Stimulated activated CD8-positive, alpha-beta memory T cell treated with anti-CD3 and anti-CD28 coated beads, Interleukin-15, amount 100 ng/mL, for 1 hour (primary cell): ENCODE data around the gene PRPSAP2.
"Not testable (repeated sequence)": the region's sequence is repeated elsewhere in the genome, so short reads cannot be mapped to it uniquely, and the experiment has no call there.

ENCODE experiments used
- DNase-seq: peaks from one replicate; pipeline ENCODE4 v3.0.0-alpha.2; 2020; ENCODE audit warnings: low read depth

PRPSAP2 gene

GRCh38 chr17:18944646-18945045, 86.7 kb downstream of the PRPSAP2 start:
- DNase-seq = no peak

GRCh38 chr17:18946536-18946935, 88.6 kb downstream of the PRPSAP2 start:
- DNase-seq = no peak

DNA sequence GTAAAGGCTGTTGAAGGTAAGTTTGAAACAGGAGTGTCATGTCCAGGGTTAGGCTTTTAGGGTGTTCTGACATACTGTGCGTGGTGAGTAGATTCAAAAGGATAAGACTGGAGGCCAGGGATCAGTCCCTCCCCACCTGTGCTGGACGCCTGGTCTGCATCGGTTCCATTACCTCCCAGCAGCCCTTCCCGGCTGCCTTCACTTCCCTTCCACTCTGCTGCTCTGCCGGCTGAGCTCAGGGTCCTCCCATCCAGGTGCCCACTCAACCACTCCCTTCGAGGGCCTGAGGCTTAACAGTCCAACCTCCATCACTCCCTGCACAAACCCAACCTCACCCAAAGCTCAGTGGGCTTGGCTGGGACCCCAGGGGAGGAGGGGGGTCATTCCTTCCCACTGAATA, 89.9 kb downstream of the PRPSAP2 start:
- DNase-seq = no peak

- DNase-seq = no peak
These were observed 90.6 kb downstream of the PRPSAP2 start for GRCh38 chr17:18948476-18949006.

- no peak for DNase-seq
These were observed 91.6 kb downstream of the PRPSAP2 start for GRCh38 chr17:18949566-18949965.

GRCh38 chr17:18950346-18950745, 92.4 kb downstream of the PRPSAP2 start:
- DNase-seq = no peak

DNA sequence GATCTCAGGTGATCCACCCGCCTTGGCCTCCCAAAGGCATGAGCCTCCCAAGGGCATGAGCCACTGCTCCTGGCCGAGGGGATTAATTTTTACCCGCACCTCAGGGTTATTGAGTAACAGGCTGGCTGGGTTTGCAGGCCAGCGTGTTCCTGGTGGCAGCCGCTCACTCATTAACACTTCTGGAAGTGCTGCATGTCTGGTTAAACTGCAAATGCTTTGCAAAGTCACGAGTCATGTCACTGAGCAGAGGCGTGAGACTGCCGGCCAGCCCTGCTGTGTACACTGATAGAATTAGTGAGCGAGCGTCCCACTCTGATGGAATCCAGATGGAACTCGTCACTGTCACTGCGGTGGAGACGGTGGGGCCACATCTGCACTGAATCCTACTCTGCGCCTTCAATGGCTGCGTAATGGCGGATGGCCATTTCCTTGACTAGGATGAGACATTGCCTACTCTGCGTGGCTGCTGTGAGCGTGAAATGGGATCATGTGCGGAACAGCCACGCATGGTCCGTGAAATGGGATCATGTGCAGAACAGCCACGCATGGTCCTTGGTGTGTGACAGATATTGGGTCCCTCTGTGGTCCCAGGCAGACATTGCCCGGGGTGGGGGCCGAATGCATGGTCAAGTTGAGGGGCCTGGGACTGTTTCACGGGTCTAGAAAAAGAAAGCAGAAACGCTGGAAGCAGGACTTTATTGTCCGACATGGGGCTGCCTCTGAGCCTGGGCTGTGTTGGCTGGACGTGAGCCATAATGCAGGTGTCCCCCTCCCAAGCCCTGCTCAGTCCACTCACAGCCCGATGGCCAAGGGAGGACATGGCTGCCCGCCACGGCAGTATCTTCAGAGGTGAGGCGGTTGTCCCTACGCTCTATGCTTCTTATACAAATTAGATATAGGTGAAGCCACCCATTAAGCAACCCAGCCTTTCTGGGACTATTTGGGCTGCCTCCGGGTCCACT, 93.3 kb downstream of the PRPSAP2 start:
- DNase-seq = no peak

DNA sequence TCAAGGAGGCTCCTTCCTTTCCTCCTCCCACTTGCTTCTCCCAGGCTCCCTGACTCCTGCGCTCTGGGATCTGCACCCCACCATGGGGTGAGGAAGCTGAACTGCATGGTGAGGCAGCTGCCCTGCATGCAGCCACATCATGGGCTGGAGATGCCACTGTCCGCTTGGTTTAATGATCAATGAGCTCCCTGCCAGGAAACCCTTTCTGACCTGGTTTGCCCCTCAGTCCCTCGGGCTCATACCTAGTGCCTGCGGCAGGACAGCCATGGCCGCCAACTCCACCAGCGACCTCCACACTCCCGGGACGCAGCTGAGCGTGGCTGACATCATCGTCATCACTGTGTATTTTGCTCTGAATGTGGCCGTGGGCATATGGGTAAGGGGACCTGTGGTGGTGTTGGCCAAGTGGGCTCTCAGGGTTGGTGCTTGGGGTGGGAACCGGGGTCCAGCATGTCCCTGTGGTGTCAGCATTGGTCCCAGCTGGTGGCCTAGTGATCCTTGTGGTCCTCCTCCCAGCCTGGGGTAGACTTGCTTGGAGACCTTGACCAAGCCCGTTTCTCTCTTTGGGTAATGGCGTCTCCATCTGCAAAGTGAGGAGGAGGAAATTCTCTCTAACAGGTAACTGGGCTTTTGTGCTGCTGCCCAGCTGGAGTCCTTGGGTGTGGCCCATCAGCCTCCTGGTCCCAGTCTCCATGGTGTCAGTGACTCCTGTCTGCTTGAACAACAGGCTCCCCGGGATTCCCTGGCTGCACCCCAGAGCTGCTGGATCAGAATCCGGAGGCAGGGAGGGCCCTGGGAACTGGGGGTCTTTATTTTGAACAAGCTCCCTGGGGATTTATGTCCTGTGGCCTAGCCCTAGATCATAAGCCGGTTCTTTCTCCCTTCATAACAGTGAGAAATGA, 94.3 kb downstream of the PRPSAP2 start, which contains the start of gene SLC5A10:
TSS of gene SLC5A10 (plus strand) at position 225 of the 902 bp plus-strand sequence. CDS start at position 266, 41 bp downstream.
- no peak for DNase-seq

DNA sequence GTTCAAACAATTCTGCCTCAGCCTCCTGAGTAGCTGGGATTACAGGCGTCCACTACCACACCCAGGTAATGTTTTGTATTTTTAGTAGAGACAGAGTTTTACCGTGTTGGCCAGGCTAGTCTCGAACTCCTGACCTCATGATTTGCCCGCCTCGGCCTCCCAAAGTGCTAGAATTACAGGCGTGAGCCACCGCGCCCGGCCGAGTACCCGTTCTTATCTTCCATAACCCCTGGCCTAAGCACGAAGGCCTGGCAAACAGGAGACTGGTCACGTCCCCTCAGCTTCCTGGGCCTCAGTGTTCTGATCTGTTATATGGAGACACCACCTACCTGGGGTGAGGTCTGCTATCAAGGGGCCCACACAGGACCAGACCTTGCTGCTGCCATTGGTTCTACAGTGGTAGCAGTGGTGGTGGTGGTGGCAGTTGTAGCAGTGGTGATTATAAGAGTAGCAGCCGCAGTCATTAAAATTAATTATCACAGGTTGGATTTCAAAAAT, 95.3 kb downstream of the PRPSAP2 start:
- DNase-seq = no peak

DNA sequence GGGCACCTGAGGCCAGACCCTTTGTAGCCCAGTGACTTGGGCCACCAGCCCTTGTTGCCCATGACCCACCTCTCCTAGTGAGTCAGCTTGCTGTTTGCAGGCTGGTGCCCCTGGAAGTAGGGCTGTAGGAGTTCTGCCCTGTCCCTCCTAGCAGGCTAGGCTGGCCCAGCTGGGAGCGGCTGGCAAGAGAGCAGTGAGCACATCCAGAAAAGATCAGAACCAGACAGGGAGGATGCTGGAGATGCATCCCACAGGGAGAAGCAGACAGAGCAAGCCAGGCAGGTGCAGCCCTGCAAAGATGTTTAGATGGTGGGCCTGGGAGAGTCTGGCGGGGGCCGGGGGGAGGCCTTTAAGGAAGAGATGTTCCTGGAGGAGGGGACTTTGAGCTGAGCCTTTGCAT, 96.4 kb downstream of the PRPSAP2 start:
- DNase-seq = no peak

DNA sequence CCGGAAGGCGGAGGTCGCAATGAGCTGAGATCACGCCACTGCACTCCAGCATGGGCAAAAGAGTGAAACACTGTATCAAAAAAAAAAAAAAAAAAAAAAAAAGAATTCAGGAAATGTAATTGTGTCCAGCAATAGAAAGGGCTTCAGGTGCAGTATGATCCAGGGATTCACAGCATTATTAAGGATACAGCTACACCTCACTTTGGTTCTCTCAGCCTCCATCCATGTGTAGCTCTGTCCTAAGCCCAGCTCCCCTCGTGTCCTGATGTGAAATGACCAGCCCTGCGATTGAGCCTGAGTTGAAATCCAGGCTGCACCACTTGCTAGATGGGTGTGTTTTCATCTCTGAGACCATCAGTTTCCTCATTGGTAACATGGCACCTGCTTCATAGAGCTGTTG, 97.1 kb downstream of the PRPSAP2 start:
- no peak for DNase-seq

DNA sequence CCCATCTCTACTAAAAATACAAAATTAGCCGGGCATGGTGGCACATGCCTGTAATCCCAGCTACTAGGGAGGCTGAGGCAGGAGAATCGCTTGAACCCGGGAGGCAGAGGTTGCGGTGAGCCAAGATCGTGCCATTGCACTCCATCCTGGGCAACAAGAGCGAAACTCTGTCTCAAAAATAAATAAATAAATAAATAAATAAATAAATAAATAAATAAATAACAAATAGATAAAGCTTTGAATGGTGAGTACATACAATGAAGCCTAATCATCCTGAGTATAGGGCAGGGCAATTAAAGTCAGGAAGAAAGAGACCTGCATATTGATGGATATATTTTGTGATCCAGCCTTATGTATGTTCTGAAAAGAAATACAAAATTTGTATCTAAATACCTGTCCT, 98.1 kb downstream of the PRPSAP2 start:
- DNase-seq = not testable (repeated sequence)

DNA sequence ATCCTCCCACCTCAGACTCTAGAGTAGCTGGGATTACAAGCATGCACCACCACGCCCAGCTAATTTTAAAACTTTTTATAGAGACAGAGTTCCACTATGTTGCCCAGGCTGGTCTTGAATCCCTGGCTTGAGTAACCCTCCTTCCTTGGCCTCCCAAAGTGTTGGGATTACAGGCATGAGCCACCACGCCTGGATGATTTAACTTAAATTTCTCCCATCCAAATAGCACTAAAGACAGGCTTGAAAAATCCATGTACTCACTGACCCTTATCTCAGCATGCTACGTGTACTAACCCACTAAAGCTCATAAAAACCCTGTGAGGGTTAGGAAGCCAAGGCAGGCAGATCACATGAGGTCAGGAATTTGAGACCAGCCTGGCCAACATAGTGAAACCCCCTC, 98.7 kb downstream of the PRPSAP2 start:
- DNase-seq = no peak

DNA sequence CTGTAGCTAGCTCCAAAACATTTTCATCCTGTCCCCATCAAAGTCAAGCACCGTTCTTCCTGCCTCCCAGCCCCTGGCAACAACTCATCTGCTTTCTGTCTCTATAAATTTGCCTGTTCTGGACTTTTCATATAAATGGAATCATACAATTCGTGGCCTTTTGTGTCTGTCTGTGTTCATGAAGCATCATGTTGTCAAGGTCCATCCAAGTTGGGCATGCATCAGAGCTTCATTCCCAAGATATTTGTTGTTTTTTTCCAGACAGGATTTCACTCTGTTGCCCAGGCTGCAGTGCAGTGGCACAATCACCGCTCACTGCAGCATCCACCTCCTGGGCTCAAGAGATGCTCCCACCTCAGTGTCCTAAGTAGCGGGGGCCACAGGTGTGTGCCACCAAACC, 99.9 kb downstream of the PRPSAP2 start:
- DNase-seq = no peak

DNA sequence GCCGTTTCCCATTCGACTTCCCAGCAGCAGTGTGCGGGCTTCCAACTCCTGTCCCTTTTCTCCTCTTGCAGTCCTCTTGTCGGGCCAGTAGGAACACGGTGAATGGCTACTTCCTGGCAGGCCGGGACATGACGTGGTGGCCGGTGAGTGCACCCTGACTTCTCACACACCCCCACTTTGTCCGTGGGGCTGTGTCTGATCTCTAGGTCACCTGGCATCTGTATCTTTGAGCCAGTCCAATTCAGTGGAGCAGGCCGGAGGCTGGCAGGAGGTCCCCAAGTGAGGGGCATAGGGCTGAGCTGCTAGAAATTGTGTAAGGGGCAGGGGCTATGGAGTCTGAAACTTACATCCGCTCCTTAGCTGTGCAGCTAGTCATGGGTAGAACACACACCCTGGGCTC, 100.7 kb downstream of the PRPSAP2 start:
- no peak for DNase-seq

DNA sequence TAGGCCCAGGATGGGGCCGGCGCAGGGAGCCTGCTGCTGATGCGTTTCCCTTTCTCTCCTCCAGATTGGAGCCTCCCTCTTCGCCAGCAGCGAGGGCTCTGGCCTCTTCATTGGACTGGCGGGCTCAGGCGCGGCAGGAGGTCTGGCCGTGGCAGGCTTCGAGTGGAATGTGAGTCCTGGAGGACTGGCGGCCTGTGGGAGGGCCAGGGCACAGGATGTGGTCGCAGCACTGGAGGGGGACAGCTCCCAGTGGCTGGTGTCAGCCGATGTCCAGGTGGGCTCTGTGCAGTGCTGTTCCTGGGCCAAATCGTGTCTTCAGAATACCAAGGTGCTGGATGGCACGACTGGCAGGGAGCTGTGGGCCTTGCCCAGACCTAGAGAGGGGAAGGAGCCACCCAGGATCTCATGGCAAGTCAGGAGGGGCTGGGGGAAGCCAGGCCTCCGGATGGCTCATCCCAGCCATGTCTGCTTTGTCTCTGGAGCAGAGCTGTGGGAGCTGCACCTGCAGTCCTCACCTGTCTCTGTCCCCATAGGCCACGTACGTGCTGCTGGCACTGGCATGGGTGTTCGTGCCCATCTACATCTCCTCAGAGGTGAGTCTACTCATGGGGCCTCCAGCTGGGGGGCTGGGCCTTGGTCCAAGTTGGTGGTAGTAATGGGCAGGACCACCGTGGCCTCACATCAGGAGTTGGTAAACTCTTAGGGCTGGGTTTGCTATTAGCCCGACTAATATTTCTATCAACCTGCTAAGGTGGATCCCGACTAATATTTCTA, 101.3 kb downstream of the PRPSAP2 start:
- DNase-seq = no peak

GRCh38 chr17:18959845-18960240, 101.9 kb downstream of the PRPSAP2 start:
- no peak for DNase-seq

DNA sequence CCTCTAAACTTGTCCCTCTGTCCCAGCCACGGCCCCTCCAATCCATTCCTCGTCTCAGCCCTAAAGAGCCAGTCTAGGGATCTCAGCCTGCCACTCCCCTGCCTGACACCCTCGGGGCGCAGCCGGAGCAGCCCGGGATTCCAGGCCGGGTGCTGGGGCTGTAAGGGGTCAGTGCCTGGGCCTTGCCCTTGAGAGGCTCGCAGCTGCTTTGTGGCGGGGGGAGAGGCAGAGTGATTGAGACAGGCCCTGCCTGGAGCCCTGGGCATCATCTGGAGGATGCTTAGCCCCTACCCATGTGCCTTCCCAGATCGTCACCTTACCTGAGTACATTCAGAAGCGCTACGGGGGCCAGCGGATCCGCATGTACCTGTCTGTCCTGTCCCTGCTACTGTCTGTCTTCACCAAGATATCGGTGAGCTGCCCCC, 102.3 kb downstream of the PRPSAP2 start:
- DNase-seq = no peak

DNA sequence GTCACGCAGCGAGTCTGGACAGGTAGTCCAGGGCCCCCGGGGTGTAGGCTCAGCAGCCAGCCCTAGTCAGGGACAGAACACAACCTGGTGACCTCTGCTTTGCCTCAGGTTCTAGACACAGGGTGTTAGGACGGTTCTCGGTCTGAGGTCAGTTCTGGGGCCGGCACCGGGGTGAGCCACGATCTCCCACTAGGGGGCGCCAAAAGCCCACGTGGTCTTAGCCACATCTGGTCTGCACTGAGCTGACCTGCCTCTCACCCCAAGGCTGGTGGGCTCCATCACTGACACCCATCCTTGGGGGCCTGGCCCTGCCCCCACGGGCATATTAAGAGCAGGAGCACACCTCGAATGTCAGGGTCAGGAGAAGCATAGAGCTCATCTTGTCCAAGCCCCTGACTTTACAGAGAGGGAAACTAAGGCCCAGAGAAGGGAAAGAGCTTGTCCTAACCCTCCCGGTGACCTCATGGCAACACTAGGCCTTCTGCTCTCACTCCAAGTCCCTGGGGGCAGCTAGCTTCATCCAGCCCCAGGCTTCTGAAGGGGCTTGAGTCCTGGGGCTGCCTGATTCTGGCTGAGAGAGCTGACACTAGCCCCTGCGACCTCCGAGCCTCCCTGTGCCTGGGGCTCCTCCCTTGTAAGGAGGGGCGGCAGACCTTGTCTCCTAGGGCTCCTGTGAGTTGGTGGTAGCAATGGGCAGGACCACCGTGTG, 103.0 kb downstream of the PRPSAP2 start:
- peak; percentile 66 for DNase-seq

DNA sequence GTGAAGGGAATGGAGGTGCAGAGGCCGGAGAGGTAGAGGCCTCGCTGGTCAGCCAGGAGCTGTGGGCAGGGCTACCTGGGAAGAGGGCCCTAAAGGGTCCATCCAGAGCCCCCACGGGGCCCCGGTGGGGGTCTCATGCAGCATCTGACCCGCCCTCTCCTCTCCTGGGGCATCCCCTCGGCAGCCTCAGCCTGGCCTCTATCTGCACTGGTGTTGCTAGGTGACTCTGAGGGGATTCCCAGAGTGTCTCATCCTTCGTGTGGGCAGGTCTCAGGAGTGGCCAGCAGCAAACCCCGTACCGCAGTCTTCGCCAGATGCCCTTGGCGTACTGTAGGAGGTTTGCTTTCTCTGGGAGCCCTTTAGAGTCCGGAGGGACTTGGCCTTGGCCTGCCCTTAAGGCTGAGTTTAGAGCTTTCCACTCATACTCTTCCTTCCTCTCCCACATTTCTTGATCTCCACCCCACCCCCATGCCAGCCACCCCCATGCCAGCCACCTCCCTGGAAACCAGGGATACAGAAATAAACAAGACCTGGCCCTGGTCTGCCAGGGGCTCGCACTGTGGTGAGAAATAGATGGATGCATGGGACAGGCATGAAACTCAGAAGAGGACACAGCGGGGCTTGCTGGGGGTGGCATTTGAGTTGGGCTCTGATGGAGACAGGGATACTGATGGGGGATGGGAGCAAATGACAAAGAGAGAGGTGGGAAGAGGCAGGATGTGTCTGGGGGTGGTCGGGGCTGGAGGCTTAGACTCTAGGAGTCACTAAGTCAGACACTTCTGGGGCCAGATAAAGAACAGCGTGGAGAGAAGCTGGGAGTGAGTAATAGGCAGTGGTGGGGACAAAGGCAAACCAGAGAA, 103.9 kb downstream of the PRPSAP2 start:
- DNase-seq = no peak
